CD4-positive, alpha-beta T cell treated with Interleukin-12 subunit alpha and Interleukin-12 subunit beta, for 1 hour (primary cell): ENCODE measurements around the gene ATP8B3.

Experiments
- DNase-seq: peaks from one replicate; pipeline ENCODE4 v3.0.0-alpha.2; 2020

The ATP8B3 gene

GRCh38 chr19:1790054-1790792 lies 21.9 kb downstream of the ATP8B3 start:
- DNase-seq, result no peak

GRCh38 chr19:1789261-1790041 lies 22.6 kb downstream of the ATP8B3 start:
- no peak for DNase-seq

GRCh38 chr19:1787116-1787515 lies 25.0 kb downstream of the ATP8B3 start:
- no peak for DNase-seq

DNA sequence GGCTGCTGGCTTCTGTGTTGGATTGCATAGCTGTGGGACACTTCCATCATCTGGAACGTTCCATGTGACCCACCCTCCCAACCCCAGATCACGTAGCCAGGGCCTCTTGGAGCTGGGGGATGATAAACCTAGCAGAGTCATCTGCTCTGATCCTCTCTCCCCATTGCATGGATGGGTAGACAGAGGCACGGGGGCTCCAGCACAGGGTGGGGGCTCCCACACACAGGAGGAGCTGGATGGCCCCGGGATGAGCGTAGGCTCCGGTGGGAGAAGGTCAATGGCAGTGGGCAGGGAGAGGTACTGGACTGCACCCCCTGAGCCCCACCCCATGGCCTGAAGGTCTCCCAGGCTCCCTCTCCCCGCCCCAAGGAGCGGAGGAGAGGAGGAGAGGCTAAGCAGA lies 25.4 kb downstream of the ATP8B3 start:
- no peak for DNase-seq

DNA sequence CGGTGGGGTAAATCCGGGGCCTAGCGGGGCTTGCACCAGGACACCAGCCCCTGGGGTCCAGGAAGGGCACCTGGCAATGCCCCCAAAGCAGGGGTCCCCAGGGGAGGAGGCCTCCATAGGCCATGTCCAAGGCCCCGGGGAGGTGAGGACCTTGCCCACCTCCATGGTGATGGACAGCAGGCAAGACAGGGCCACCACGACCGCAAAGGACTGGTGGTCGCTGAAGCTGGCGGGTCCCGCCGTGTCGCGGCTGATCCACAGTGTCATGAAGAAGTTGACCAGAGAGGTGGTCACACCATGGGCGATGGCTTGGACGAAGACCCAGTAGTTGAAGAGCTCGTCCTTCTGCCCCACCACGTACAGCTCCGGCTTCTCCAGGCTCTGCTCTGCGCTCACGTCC lies 26.8 kb downstream of the ATP8B3 start:
- no peak for DNase-seq

DNA sequence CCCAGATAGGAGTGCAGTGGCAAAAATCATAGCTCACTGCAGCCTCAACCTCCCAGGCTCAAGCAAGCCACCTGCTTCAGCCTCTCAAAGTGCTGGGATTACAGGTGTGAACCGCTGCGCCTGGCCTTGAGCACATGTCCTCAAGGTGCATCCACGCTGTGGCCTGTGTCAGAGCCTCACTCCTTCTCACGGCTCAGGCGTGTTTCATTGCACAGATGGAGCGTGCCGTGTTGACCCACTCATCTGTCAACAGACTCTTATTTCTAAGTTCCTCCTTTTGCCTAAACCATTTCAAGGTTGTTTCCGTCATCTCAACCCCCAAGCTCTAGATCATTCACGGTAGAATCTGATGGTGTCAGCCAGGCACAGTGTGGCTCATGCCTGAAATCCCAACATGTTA lies 28.2 kb downstream of the ATP8B3 start:
- DNase-seq, result no peak

- no peak for DNase-seq
These were observed 28.7 kb downstream of the ATP8B3 start for GRCh38 chr19:1783354-1783753.

- DNase-seq, result no peak
These were observed 29.6 kb downstream of the ATP8B3 start for GRCh38 chr19:1782521-1782920.

DNA sequence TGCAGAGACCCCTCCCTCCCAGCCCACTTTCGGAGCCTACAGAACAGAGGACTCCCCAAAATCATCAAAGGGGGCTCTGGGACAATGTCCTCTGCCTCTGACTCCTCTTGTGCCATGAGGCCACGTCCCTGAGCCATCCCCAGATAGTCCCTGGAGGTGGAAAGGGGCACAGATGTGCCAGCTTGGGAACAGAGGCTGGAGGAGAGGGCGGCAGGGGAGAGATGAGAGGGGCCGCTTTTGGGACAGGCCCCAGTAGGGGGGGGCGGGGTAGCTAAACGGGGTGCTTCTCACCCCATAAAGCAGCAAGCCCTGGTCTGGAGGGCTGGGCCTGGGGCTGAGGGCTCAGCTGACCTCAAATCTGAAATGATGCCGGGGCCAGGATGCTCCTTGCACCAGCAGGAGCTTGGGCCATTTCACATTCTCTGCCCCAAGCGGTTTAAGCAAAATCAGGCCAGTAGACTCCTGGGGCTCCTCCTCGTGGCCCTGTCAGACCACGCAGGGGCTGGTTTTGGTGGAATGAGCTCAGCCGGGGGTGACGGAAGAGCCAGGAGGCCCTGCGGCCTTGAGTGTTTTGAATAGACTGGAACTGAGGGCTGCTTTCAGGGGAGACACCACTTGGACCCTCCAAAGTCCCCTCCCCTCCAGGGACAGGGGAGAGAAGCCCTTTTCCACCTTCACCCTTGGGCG lies 31.7 kb downstream of the ATP8B3 start:
- DNase-seq, result no peak

GRCh38 chr19:1779574-1779973 lies 32.5 kb downstream of the ATP8B3 start:
- DNase-seq, result no peak

DNA sequence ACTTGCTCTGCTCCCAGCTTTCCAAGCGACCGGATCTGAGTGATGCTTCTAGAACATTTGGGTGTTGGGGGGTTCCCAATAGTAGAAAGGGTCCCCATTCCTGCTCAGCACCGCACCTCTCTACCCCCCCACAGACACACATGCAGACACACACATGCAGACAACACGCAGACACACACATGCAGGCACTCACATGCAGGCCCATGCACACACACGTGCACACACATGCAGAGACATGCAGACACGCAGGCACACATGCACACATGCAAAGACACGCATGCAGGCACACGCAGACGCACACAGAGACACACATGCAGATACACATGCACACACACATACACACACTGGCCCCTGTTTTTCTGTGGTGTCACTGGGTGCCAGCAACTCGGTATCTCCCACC lies 34.9 kb downstream of the ATP8B3 start:
- DNase-seq, result no peak

DNA sequence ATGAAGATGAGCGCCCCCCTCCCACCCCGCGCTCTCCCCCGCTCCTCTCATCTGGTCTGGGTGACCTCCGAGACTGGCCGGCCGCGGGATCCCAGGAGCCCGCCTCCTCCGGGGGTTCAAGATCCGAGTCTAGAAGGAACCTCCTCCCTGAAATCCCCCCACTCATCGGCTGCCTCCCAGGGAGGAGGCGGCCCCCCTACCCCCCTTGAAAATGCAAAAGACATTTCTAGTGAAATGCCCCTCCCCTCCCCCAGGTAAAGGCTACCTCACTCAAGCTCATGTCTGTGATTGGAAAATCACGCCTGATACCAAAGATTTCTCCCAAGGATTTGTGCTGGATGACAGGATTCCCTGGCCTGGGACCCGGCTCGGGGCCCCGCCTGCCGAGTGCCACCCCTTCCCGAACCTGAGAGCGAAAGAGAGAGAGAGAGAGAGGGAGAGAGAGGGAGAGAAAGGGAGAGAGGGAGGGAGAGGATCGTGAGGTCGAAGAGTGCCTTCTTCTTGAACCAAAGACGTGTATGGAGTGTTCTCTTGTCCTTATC lies 35.4 kb downstream of the ATP8B3 start:
- DNase-seq, result no peak

GRCh38 chr19:1775951-1776605 lies 36.0 kb downstream of the ATP8B3 start:
- no peak for DNase-seq

- DNase-seq, result no peak
These were observed 36.9 kb downstream of the ATP8B3 start for GRCh38 chr19:1774989-1775772.

GRCh38 chr19:1773184-1773583 lies 38.9 kb downstream of the ATP8B3 start:
- no peak for DNase-seq

DNA sequence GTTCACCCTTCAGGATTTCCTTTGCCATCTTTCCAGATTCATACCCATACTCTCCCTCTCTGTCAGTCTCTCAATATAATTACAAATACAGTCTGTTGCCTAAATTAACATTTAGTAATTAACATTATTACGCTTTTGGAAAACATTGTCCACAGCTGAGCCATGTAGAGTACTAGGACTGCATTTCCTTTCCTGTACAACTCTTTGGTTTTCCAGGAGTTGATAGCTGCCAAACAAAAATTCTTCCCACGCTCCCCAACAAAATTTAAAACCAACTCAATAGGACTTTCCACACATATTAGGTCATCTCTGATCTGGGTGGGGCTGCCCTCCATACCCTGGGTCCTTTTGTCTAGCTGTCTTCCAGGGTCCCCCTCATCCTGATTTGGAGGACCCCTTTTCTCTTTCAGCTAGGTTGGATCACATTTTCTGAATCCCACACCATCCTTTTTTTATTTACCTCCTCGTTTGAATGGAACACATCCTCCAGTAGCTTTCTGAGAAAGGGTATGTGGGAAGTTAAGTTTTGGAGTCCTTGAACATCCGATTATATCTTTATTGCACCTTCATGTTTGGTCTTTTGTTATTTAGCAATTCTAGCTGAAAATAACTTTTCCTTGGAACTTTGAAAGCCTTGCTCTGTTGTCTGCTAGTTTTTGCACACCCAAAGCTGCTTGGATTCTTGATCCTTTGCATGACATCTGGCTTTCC lies 41.1 kb downstream of the ATP8B3 start:
- no peak for DNase-seq

DNA sequence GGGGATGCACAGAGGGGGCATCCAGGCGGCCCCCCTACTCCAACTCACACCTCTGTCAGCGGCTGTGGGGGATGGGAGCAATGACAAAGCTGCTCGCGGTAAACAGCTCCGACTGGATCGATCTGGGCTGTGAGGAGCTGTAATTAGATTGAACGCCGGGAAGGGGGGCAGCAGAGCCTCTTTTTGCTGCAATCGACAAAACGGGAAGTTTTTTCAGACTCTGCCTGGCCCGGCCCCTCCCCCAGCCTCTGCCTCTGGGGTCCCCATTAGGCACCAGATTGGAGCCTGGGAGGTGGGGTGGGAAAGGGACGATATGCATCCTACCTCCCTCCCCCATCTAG lies 42.5 kb downstream of the ATP8B3 start:
- no peak for DNase-seq

DNA sequence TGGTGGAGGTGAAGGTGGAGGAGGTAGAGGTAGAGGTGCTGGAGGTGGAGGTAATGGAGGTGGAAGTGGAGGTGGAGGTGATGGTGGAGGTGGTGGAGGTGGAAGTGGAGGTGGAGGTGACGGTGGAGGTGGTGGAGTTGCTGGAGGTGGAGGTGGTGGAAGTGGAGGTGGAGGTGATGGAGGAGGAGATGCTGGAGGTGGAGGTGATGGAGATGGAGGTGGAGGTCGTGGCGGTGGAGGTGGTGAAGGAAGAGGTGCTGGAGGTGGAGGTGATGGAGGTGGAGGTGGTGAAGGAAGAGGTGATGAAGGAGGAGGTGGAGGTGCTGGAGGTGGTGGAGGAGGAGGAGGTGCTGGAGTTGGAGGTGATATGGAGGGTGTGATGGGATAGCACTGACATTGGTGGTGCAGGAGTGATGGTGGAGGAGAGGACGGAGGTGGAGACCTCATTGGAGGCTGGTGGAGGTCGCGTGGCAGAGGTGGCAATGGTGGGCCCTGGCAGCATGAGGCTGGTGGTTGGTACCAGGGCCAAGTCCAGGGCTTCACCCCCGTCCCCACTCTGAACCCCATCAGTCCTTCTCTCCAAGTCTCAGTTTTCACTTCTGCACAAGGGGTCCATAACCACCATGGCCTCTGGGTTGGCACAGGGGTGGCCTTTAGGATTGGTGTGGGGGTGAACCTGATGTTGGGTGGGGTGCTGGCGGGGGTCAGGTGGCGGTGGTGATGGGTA lies 43.0 kb downstream of the ATP8B3 start:
- DNase-seq, result no peak

GRCh38 chr19:1768248-1768647 lies 43.8 kb downstream of the ATP8B3 start:
- no peak for DNase-seq

GRCh38 chr19:1767464-1767933 lies 44.6 kb downstream of the ATP8B3 start:
- peak; percentile 59 for DNase-seq
